ENCODE data around the gene C22orf15.

GRCh38 chr22:23778577-23778900 lies 15.7 kb downstream of the C22orf15 start:
- no peak for TF ChIP-seq POLR2A (IDR thresholded peaks at IDR 0.05)
- no peak for TF ChIP-seq CTCF (IDR thresholded peaks at IDR 0.05)
